BJ (cell line): ENCODE results near the gene TRABD. TPM values are rescaled to one million over a fixed set of nuclear protein-coding genes. Genes with fewer than 3 reads are reported as not detected.

Experiments used
- CTCF ChIA-PET: fragments of 350-600 bp; formaldehyde crosslinking; extraction: SDS; loops from one replicate; lab custom pipeline; 2021; ENCODE audit warnings: antibody characterized with exemption, inconsistent platforms; lab: Yijun Ruan, JAX
- POLR2A ChIA-PET: fragments of 300-600 bp; sonication (Branson Sonifier 250); formaldehyde crosslinking; extraction: SDS; loops from one replicate; lab custom pipeline; 2021; ENCODE audit warnings: antibody characterized with exemption; lab: Charles Lee
- DNase-seq: peaks from one replicate; pipeline ENCODE4 v3.0.0-alpha.2; 2011; ENCODE audit warnings: low read depth
- H3K27me3 ChIP-seq: 2 replicates; pipeline ENCODE4 v1.6.0; 2011; ENCODE audit warnings: low read length; ENCODE audit not compliant: control insufficient read depth, insufficient read depth
- H3K36me3 ChIP-seq: 2 replicates; pipeline ENCODE4 v1.5.1; 2011; ENCODE audit warnings: low read length; ENCODE audit not compliant: control insufficient read depth, insufficient read depth
- H3K4me3 ChIP-seq: 2 replicates; pipeline ENCODE4 v1.5.1; 2011; ENCODE audit warnings: low read depth, mild to moderate bottlenecking, control low read depth, low read length
- polyA plus RNA-seq: library from polyadenylated mRNA; depleted of rRNA; stranded (reverse); fragments of >200 nt; gene quantifications from 2 replicates; pipeline ENCODE4 v1.2.3, GENCODE V29; 2011
- TF ChIP-seq, protein P1 (sequence below): IDR thresholded peaks from 2 replicates; pipeline ENCODE4 v1.5.1; 2011; ENCODE audit warnings: low read depth, mild to moderate bottlenecking, control low read depth, inconsistent platforms, low read length, moderate library complexity; ENCODE audit not compliant: insufficient read depth

Gene TRABD
- polyA plus RNA-seq, 1 experiment: 31.5 TPM

DNA sequence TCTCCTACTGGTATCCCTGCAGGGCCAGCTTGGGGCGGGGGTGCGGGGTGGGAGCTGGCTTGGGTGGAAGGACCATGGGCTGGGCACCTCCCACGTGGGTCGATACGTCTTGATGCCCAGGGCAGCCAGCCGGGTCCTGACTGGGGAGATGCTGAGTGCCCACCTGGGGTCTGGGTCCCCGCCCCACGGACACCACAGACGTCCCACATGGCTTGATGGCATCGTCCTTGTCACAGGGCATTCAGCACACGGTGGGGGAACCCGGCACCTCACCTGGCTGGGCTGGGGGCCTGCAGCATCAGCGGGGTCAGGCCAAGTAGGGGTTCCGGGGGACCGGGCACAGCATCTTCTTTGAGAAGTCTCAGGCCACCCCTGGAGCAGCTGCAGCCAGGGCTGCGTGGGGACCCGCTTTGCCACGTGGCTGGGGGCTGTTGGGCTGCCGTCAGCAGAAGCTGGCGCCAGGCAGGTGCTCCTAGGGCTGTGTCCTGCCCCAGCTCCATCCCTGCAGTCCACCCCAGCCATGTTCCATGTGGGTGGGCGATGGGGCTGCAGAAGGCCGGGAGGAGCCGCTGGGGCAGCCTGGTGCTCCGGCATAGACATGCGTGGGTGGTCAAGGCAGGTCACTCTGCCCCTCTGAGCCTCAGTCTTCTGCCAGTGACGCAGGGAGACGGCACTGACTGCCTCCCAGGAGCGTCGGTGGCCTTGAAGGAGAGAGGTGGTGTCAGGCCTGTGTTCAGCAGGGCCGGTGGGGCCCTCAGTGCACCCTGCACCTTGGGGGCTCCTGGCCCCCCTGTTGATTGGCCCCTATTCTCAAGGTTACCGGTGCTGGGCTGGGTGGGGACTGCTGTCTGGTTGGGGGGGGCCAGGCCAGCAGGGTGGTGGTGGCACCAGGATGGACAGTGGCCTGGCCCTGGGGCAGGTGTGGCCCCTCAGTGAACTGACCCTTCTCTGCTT is 23.5 kb downstream of the TRABD start:
- H3K27me3 ChIP-seq: no peaks in the 10 kb centered on the region
- DNase-seq: no peak
- ChIA-PET CTCF (interaction anchor here (0.6 to 1.7 kb wide), 8 partner anchors 10 to 241 kb away, joined by 3 to 5 read pairs (median 4); no protein-coding TSS in a partner anchor), POLR2A (no interaction called here)
- TF ChIP-seq, protein P1, sequence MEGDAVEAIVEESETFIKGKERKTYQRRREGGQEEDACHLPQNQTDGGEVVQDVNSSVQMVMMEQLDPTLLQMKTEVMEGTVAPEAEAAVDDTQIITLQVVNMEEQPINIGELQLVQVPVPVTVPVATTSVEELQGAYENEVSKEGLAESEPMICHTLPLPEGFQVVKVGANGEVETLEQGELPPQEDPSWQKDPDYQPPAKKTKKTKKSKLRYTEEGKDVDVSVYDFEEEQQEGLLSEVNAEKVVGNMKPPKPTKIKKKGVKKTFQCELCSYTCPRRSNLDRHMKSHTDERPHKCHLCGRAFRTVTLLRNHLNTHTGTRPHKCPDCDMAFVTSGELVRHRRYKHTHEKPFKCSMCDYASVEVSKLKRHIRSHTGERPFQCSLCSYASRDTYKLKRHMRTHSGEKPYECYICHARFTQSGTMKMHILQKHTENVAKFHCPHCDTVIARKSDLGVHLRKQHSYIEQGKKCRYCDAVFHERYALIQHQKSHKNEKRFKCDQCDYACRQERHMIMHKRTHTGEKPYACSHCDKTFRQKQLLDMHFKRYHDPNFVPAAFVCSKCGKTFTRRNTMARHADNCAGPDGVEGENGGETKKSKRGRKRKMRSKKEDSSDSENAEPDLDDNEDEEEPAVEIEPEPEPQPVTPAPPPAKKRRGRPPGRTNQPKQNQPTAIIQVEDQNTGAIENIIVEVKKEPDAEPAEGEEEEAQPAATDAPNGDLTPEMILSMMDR: no peak
- peaks cover 31% of the 10 kb centered on the region for H3K36me3 ChIP-seq
- no peak overlapping the region for H3K4me3 ChIP-seq

DNA sequence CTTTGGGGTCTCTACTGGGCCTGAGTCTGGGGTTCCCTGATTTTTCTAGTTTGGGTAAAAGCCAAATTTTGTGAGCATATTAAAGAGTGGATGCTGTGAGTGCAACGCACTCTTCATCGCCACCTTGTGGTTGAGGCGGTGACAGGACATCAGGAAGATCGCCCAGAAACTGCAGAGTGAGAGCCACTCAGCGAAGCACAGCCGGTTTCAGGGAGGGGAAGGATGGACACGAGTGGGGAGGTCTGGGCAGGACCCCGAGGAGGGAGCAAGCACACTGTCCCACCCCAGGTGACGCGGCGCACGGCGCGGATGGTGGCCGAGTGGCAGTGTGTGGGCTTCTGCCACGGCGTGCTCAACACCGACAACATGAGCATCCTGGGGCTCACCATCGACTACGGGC is 24.2 kb downstream of the TRABD start:
- no peak for DNase-seq
- CTCF ChIA-PET: interaction anchor here (1.0 to 1.7 kb wide), 3 partner anchors 9 to 279 kb away, joined by 3 to 10 read pairs (median 5); no protein-coding TSS in a partner anchor

DNA sequence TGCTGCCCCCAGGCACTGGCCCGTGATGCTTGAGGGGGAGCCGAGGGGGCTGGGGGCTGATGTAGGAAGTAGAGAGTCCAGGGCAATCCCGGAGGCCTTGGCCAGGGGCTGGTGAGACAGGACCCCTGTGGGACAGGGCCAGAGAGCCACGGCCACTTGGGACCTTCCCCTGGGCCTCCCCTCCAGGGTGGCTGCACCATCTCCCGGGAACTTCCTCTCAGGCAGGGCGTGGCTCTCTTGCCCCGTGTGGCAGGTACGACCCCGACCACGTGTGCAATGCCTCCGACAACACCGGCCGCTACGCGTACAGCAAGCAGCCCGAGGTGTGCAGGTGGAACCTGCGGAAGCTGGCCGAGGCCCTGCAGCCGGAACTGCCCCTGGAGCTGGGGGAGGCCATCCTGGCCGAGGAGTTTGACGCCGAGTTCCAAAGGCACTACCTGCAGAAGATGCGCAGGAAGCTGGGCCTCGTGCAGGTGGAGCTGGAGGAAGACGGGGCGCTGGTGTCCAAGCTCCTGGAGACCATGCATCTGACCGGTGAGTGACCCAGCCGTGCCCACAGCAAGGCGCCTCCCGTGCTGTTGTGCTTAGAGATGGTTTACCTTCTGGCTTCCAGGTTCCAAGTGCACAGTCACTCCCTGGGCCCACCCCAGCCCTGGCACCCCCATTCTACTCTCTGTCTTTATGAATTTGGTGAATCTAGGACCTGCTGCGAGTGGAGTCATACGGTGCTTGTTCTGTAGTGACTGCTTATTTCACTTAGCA is 24.8 kb downstream of the TRABD start:
- H3K4me3 ChIP-seq: no peak overlapping the region
- ChIA-PET CTCF (interaction anchor here (0.7 to 1.7 kb wide), 6 partner anchors 9 to 280 kb away, joined by 3 to 10 read pairs (median 4); no protein-coding TSS in a partner anchor), POLR2A (no interaction called here)
- peaks cover 32% of the 10 kb centered on the region for H3K36me3 ChIP-seq
- no peaks in the 10 kb centered on the region for H3K27me3 ChIP-seq
- DNase-seq: no peak
- TF ChIP-seq, protein P1: no peak

More for the DNA sequence above, 24.2 kb downstream of the TRABD start:
- Histone ChIP-seq H3K27me3 (no peaks in the 10 kb centered on the region), H3K36me3 (peaks cover 30% of the 10 kb centered on the region), H3K4me3 (no peak overlapping the region)
- TF ChIP-seq, protein P1: peak; percentile 89
- POLR2A ChIA-PET: no interaction called here

DNA sequence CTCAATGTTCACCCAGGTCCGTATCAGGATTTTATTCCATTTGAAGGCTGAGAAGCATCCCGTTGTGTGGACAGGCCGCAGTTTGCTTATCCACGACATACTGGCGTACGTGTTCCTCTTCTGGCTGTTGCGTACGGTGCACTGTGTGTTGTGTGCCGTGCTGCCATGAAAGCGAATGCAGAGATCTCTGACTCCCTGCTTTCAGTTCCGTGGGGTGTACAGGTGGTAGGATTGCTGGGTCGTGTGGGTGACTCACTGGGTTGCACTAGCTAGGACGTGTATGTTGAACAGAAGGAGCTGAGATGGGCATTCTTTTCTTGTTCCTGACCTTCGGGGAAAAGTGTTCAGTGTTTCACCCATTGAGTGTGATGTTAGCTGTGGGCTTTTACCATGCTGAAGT is 25.4 kb downstream of the TRABD start:
- H3K27me3 ChIP-seq: no peaks in the 10 kb centered on the region
- ChIA-PET CTCF (interaction anchor here (0.6 to 1.7 kb wide), 6 partner anchors 10 to 280 kb away, joined by 3 to 10 read pairs (median 4); no protein-coding TSS in a partner anchor), POLR2A (no interaction called here)
- H3K36me3 ChIP-seq: peaks cover 35% of the 10 kb centered on the region
- TF ChIP-seq, protein P1: no peak
- no peak overlapping the region for H3K4me3 ChIP-seq
- no peak for DNase-seq
